Ovary (tissue), 3 donors: ENCODE measurements around the gene INCENP.

Source experiments
- CTCF ChIP-seq, 3 donors: fragments of 450-650 bp in 2 of 3; fragments of 200-600 bp in 1 of 3; IDR thresholded peaks; one replicate each; pipeline versions ENCODE4 v1.5.1 to v1.8.0; 2016 to 2022; ENCODE audit warnings: antibody characterized with exemption in 3 of 3, mild to moderate bottlenecking in 1 of 3
- POLR2A ChIP-seq: fragments of 450-650 bp; IDR thresholded peaks from one replicate; pipeline ENCODE4 v1.6.1; 2017; ENCODE audit warnings: antibody characterized with exemption, mild to moderate bottlenecking, moderate library complexity
- donor health status: DM: no; HTN: no; CAD: no.

DNA sequence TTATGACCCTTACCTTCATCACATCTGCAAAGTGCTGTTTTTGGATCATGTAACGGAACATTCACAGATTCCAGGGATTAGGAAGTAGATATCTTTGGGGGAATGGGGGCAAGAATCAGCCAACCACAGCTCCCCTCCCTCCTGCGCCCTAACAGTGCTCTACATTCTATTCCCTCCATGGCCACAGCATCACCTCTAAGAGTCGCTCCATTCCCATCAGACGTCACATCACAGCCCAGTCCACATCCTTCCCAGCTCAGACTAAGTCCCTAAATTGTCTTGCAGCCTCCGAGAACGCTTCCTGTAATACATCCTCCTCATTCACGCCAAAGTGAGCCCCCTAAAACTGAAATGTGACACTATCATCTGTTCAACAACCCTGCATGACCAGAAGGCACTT lies 72.1 kb downstream of the INCENP start:
- TF ChIP-seq CTCF (IDR thresholded peaks at IDR 0.05) (no peak), POLR2A (no peak)
